OCI-LY3 (cell line): ENCODE results near the gene TCF4.

ENCODE experiments used
- H2AFZ ChIP-seq: fragments of 200-600, 300-600 bp; shearing (Covaris generic); 2 replicates; pipeline ENCODE4 v1.6.0; 2014; ENCODE audit warnings: antibody characterized with exemption, low read depth, low read length
- H3K27ac ChIP-seq: fragments of 200-600, 300-600 bp; sonication (generic); 2 replicates; pipeline ENCODE4 v1.5.1; 2014; ENCODE audit warnings: mild to moderate bottlenecking, low read length, moderate library complexity, mixed read lengths
- H3K27me3 ChIP-seq: fragments of 200-600, 300-600 bp; sonication (generic); 2 replicates; pipeline ENCODE4 v1.6.1; 2014; ENCODE audit warnings: low read depth, low read length, mixed read lengths
- H3K36me3 ChIP-seq: fragments of 200-600, 300-600 bp; sonication (generic); replicated peaks from 2 replicates; pipeline ENCODE3; 2014; ENCODE audit warnings: low read depth, low read length, mixed read lengths
- H3K4me1 ChIP-seq: fragments of 300-600, 200-600 bp; sonication (generic); 2 replicates; pipeline ENCODE4 v1.6.1; 2014; ENCODE audit warnings: low read length, mixed read lengths
- H3K4me2 ChIP-seq: fragments of 200-600, 300-600 bp; sonication (generic); 2 replicates; pipeline ENCODE4 v1.6.1; 2014; ENCODE audit warnings: low read length, mixed read lengths
- H3K4me3 ChIP-seq: fragments of 300-600, 200-600 bp; sonication (generic); 2 replicates; pipeline ENCODE4 v1.5.1; 2014; ENCODE audit warnings: antibody characterized with exemption, mild to moderate bottlenecking, low read length, moderate library complexity
- H3K79me2 ChIP-seq: fragments of 300-600, 200-600 bp; shearing (Covaris generic); 2 replicates; pipeline ENCODE4 v1.6.1; 2014; ENCODE audit warnings: mild to moderate bottlenecking, low read length, mixed read lengths
- H3K9ac ChIP-seq: fragments of 300-600, 200-600 bp; shearing (Covaris generic); 2 replicates; pipeline ENCODE4 v1.6.0; 2014; ENCODE audit warnings: mild to moderate bottlenecking, low read length, moderate library complexity
- H3K9me3 ChIP-seq: fragments of 200-600, 300-600 bp; shearing (Covaris generic); 2 replicates; pipeline ENCODE4 v1.6.1; 2014; ENCODE audit warnings: low read length, mixed read lengths; ENCODE audit not compliant: insufficient read depth
- H4K20me1 ChIP-seq: fragments of 200-600, 300-600 bp; sonication (generic); 2 replicates; pipeline ENCODE4 v1.6.1; 2016; ENCODE audit warnings: low read length, mixed read lengths; ENCODE audit not compliant: insufficient read depth
- EZH2phosphoT487 ChIP-seq: fragments of 200-600 bp; shearing (Covaris generic); IDR thresholded peaks from 2 replicates; pipeline ENCODE4 v1.6.1; 2018; ENCODE audit warnings: antibody characterized with exemption, mixed run types, low read depth
- TF ChIP-seq, protein P1 (sequence below): fragments of 200-600, 300-600 bp; sonication (generic); IDR thresholded peaks from 2 replicates; pipeline ENCODE4 v1.5.1; 2014; ENCODE audit warnings: antibody characterized with exemption, low read length, low read depth

The TCF4 gene

DNA sequence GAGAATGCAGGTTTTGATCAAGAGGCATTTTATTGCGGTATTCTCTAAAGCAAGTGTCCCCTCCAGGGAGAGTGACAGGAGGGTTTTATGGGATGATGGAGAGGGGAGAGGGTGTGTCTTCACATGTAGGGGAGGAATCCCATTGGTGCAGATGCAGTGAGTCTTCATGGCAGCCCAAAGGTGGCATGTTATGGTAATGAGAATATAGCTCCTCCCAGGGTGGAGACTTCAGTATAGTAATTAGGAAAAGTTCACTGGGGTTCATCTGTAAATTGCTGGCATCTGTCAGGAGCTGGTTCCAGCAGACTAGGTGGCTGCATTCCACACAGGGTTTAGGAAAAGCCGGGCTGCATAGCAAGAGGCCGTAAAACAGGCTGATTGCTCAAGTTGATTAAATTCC lies 398.0 kb downstream of the TCF4 start:
- TF ChIP-seq, protein P1, sequence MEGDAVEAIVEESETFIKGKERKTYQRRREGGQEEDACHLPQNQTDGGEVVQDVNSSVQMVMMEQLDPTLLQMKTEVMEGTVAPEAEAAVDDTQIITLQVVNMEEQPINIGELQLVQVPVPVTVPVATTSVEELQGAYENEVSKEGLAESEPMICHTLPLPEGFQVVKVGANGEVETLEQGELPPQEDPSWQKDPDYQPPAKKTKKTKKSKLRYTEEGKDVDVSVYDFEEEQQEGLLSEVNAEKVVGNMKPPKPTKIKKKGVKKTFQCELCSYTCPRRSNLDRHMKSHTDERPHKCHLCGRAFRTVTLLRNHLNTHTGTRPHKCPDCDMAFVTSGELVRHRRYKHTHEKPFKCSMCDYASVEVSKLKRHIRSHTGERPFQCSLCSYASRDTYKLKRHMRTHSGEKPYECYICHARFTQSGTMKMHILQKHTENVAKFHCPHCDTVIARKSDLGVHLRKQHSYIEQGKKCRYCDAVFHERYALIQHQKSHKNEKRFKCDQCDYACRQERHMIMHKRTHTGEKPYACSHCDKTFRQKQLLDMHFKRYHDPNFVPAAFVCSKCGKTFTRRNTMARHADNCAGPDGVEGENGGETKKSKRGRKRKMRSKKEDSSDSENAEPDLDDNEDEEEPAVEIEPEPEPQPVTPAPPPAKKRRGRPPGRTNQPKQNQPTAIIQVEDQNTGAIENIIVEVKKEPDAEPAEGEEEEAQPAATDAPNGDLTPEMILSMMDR = no peak
- TF ChIP-seq EZH2phosphoT487 = no peak
- no peak overlapping the region for H3K4me2 ChIP-seq
- H3K27me3 ChIP-seq = no peaks in the 10 kb centered on the region
- no peaks in the 10 kb centered on the region for H3K36me3 ChIP-seq
- H3K4me1 ChIP-seq = no peaks in the 10 kb centered on the region
- no peaks in the 10 kb centered on the region for H4K20me1 ChIP-seq
- no peak overlapping the region for H3K27ac ChIP-seq
- H3K9me3 ChIP-seq = no peaks in the 10 kb centered on the region
- no peaks in the 10 kb centered on the region for H3K79me2 ChIP-seq
- no peak overlapping the region for H2AFZ ChIP-seq
- H3K4me3 ChIP-seq = no peak overlapping the region
- H3K9ac ChIP-seq = no peak overlapping the region

- H3K27ac ChIP-seq = no peak overlapping the region
- H3K36me3 ChIP-seq = no peaks in the 10 kb centered on the region
- TF ChIP-seq EZH2phosphoT487 = no peak
- TF ChIP-seq, protein P1 = no peak
- no peak overlapping the region for H3K4me3 ChIP-seq
- H3K4me2 ChIP-seq = no peak overlapping the region
- no peaks in the 10 kb centered on the region for H3K79me2 ChIP-seq
- no peaks in the 10 kb centered on the region for H3K9me3 ChIP-seq
- no peaks in the 10 kb centered on the region for H3K4me1 ChIP-seq
- no peaks in the 10 kb centered on the region for H4K20me1 ChIP-seq
- no peak overlapping the region for H3K9ac ChIP-seq
- no peaks in the 10 kb centered on the region for H3K27me3 ChIP-seq
- H2AFZ ChIP-seq = no peak overlapping the region
These were observed 401.4 kb downstream of the TCF4 start for GRCh38 chr18:55186588-55186987.

DNA sequence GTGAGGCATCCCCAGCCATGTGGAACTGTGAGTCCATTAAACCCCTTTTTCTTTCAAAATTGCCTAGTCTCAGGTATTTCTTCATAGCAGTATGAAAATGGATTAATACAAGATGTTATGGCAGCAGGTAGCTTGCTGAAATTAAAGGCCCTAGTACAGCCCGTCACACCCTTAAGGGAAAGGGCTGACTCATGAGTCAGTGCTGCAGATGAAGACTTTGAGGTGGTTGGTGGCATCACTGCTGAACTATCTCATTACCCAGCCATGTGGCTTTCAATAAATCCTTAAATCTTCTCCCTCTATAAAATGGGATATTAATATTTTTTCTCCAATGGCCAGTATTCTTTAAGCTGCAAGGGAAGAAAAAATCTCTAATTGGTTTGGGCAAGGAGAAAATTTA lies 402.6 kb downstream of the TCF4 start:
- H3K4me2 ChIP-seq = no peak overlapping the region
- no peaks in the 10 kb centered on the region for H4K20me1 ChIP-seq
- no peak overlapping the region for H3K27ac ChIP-seq
- no peaks in the 10 kb centered on the region for H3K4me1 ChIP-seq
- H3K27me3 ChIP-seq = no peaks in the 10 kb centered on the region
- H3K9me3 ChIP-seq = no peaks in the 10 kb centered on the region
- no peaks in the 10 kb centered on the region for H3K79me2 ChIP-seq
- no peak overlapping the region for H3K9ac ChIP-seq
- no peak overlapping the region for H2AFZ ChIP-seq
- H3K4me3 ChIP-seq = no peak overlapping the region
- H3K36me3 ChIP-seq = no peaks in the 10 kb centered on the region
- no peak for TF ChIP-seq EZH2phosphoT487
- TF ChIP-seq, protein P1 = no peak

- H3K4me1 ChIP-seq = no peaks in the 10 kb centered on the region
- H3K36me3 ChIP-seq = no peaks in the 10 kb centered on the region
- no peak overlapping the region for H3K4me2 ChIP-seq
- no peak overlapping the region for H3K9ac ChIP-seq
- no peaks in the 10 kb centered on the region for H3K79me2 ChIP-seq
- no peaks in the 10 kb centered on the region for H3K9me3 ChIP-seq
- TF ChIP-seq, protein P1 = no peak
- TF ChIP-seq EZH2phosphoT487 = no peak
- no peak overlapping the region for H3K27ac ChIP-seq
- H3K4me3 ChIP-seq = no peak overlapping the region
- H2AFZ ChIP-seq = no peak overlapping the region
- no peaks in the 10 kb centered on the region for H3K27me3 ChIP-seq
- H4K20me1 ChIP-seq = no peaks in the 10 kb centered on the region
These were observed 408.2 kb downstream of the TCF4 start for GRCh38 chr18:55179835-55180234.
